GM18498 (cell line): ENCODE data around the gene MED31.
"Not testable (repeated sequence)": the region's sequence is repeated elsewhere in the genome, so short reads cannot be mapped to it uniquely, and the experiment has no call there.

Experiments
- ATAC-seq: cut with Tn5 transposase; IDR thresholded peaks from one replicate; pipeline ENCODE4 v1.9.1; 2021; ENCODE audit warnings: mild to moderate bottlenecking, moderate library complexity; ENCODE audit not compliant: unreplicated experiment

Gene MED31

GRCh38 chr17:6651354-6651918 is at the start of gene MED31, which contains the start of gene C17orf100:
MED31 (minus strand) TSS chr17:6651605; CDS start chr17:6651528, 77 bp downstream.
C17orf100 (plus strand) TSS chr17:6651762; CDS start chr17:6651914, 152 bp downstream.
- peak; percentile 88 for ATAC-seq

GRCh38 chr17:6700948-6701307 is 49.5 kb upstream of the MED31 start:
- ATAC-seq: no peak

DNA sequence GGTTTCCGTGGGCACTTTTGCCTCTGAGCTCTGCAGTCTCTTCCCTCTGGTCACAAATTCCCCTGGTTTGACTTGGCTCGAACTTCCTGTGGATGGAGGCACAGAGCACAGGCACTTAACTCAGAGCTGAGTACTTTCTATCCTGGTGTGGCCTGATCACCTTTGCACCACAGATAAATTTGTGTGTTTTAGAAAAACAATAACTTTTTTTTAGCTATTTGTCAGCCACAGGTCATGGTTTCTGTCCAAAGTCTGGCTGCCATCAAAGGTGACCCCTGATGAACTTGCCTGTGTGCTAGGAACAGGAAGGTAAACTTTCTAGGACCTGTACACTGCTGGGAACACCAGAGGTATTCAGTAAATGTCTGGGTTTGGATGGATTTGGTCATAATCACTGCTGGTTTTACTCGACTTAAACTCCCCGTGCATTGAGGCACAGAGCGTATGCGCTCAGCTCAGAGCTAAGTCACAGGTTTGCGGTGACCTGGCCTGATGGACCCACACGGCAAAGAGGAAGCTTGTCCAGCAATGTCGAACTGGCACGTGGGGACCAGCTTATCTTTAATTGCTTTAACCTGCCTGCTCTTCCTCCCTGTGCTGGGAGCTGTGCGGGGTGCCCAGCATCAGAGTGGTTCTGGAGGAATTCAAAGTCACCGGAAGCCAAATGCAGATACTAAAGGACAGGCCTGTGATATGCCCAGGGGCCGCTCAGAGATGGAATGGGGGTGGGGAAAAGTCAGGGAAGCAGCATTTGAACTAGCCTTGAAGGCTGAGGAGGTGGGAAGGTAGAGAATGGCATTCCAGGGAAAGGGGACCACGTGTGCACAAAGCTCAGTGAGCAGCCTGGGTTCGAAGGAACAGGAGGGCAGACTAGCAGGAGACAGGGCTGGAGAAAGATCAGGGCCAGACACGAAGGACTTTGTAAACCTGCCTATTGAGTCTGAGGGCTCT is 48.9 kb upstream of the MED31 start:
- ATAC-seq: no peak

- ATAC-seq: no peak
Observed at GRCh38 chr17:6698004-6698403, 46.6 kb upstream of the MED31 start.

DNA sequence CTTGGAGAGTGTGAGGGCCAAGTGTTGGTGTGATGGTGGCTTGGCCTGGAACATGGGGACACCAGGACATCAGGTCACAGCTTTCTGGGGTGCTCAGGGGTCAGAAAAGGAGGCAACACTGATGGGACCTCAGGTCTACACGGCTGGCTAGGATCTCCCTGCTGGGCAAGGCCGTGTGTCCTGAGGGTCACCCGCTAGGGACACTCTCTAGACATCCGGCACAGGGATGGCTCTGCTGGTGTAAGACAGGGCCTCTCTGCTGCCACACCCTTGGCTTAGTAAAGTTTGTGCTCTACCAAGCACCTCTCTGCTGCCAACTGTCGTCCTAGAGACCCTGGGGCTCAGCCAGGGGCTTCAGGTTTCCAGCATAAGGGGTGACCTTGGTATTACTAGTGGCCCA is 45.5 kb upstream of the MED31 start:
- ATAC-seq: no peak

- no peak for ATAC-seq
Observed at GRCh38 chr17:6695565-6695964, 44.2 kb upstream of the MED31 start.

GRCh38 chr17:6695051-6695450 is 43.6 kb upstream of the MED31 start:
- no peak for ATAC-seq

DNA sequence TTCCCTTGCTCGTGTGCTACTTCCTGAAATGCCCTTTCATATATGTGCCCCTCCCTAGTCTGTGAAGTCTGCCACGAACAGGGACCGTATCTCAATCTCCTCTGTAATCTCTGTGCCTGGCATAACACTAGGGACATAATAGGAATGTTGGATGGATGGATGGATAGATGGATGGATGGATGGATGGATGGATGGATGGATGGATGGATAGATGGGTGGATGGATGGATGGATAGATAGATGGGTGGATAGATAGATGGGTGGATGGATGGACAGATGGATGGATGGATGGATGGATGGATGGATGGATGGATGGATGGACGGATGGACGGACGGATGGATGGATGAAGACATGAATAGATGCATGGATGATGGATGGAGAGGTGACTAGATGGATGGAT is 40.6 kb upstream of the MED31 start:
- not testable (repeated sequence) for ATAC-seq

DNA sequence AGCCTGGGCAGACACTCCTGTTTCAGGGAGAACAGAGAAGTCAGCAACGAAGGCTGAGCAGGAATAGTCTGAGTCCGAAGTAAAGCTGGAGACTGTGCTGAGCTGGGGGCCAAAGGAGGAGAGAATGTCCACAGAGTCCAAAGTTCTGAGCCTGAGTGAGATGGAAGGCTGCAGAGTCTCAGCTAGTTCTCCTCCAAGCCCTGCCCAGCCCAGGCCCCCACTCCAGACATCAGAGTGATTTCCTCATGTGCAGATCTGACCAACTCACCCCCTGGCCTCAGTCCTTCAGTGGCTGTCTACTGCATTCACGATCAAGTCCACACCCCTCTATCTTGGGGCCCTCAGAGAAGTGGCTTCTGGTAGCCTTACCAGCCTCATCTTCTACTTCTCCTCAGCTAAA is 40.1 kb upstream of the MED31 start:
- no peak for ATAC-seq

DNA sequence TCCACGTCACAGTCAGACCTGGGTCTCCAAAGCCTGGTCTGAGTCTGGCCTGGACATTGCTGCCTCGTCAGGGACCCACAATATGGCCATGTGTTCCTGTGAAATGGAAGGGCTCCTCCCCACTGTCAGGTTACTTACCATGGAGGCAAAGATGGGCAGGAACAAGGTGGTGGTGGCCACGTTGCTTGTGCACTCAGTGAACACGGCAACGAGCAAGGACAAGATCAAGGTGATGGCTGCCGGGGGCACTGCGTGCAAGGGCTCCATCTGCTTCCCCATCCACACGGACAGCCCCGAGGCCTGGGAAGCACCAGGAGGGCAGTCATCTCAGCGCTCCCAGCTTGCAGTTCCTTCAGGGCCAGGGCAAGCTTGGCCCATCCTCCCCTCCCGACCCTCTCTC is 39.2 kb upstream of the MED31 start:
- ATAC-seq: no peak

DNA sequence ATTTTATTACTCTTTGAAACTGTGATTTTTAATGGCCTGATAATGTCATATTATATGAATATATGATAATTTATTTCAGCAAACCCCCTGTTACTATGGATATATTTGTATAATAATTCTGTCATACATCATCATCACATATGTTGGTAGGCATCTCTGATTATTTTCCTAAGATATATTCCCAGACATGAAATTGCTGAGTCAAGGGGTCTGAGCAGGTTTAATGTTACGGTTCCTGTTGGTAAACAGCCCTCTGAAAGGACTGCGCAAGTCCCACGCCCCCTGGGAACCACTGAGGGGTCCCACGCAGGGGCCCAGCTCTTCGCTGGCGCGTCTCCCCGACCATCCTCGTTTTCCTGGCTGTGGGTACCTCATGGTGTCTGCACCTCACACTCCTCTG is 37.5 kb upstream of the MED31 start:
- no peak for ATAC-seq

DNA sequence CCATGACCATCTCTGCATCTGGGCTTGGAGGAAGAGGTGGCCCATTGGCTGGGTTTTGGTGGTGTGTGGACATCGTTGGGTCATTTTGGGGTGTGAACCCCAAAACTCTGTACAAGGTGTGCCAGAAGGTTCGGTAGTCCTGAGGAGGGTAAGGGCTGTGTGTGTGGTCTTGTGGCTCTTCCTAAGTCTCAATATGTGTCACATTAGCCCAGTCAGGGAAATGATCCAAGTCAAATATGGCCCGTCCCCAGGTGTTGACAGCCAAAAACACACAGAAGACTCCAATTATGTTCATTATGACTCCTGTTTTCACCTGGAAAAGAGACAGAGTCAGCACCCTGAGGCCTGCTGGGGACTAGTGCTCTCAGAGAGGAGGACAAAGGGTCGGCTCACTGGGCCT is 34.6 kb upstream of the MED31 start:
- no peak for ATAC-seq

GRCh38 chr17:6684881-6685767 is 33.7 kb upstream of the MED31 start:
- no peak for ATAC-seq

GRCh38 chr17:6684460-6684783 is 33.0 kb upstream of the MED31 start:
- ATAC-seq: no peak

DNA sequence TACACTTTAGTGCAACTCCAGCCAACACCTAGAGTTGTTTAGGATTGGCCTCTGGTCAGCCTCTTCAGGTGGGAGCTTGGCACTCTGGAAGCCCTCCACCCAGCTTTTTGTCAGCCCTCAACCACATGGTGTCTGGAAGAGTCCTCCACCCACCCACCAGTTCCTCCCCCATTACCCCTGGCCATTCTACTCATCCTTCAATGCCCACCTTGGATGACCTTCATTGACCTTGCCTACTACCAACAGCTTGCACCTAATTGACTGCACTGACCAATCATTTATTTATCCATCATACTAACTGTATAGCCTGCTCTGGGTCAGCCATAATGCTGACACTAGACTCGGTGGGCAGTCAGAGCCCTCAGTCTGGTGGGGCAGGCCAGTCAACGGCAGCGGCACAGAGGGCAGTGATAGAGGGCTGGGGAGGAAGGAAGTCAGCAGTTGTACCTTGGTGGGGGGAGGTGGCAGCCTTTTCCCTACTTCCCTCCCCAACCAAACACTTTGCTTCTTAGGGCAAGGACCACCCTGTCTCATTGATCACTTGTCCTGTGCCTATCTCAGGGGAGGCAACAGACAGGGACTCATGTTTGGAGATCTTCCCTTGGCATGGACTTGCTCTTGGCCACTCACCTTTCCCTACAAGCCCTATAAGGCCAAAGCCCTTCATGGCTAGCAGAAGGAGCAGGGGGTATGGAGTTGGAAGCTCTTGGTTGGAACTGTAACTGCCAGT is 32.5 kb upstream of the MED31 start:
- no peak for ATAC-seq

- ATAC-seq: no peak
Observed at GRCh38 chr17:6683081-6683684, 31.8 kb upstream of the MED31 start.

- ATAC-seq: no peak
Observed at GRCh38 chr17:6682339-6682738, 30.9 kb upstream of the MED31 start.

DNA sequence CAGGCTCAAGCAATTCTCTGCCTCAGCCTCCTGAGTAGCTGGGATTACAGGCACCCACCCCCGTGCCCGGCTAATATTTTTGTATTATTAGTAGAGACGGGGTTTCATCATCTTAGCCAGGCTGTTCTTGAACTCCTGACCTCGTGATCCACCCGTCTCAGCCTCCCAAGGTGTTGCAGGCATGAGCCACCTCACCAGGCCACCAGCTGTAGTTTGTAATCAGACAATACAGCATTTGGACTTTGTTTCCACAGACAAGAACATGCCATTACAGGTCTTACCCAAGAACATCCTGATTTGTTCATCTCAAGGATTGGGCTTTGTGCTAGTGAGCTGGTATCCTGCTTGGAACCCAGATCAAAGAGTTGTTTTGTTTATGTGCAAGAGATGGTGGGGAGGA is 30.3 kb upstream of the MED31 start:
- no peak for ATAC-seq

- no peak for ATAC-seq
Observed at GRCh38 chr17:6681176-6681575, 29.8 kb upstream of the MED31 start.

DNA sequence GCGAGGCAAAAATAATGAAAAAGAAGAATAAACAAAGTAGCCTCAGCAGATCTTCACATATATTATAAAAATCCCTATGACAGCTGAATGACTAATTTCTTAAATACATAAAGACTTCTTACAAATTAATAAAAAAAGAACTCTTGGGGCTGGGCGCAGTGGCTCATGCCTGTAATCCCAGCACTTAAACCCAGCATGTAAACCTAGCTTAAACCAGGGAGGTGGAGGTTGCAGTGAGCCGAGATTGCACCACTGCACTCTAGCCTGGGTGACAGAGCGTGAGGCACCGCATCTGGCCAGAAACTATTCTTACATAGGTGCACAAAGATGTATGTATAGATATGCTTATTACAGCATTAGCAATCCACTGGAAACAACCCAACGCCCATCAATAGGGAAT is 27.8 kb upstream of the MED31 start:
- no peak for ATAC-seq
